GM12801 (cell line): ENCODE results near the gene GPR146.

ENCODE experiments used
- CTCF ChIP-seq: IDR thresholded peaks from one replicate; pipeline ENCODE4 v1.5.1; 2011; ENCODE audit warnings: control low read depth; ENCODE audit not compliant: insufficient read length; ENCODE audit errors: extremely low read depth

Gene GPR146

GRCh38 chr7:1011297-1012003 is 32.9 kb upstream of the GPR146 start:
- no peak for TF ChIP-seq CTCF

- TF ChIP-seq CTCF, result no peak
Measured at GRCh38 chr7:1012004-1012715, 32.2 kb upstream of the GPR146 start.

GRCh38 chr7:1012716-1013095 is 31.6 kb upstream of the GPR146 start:
- TF ChIP-seq CTCF, result no peak

GRCh38 chr7:1013581-1013980 is 30.8 kb upstream of the GPR146 start:
- no peak for TF ChIP-seq CTCF

- no peak for TF ChIP-seq CTCF
Measured at GRCh38 chr7:1014681-1015080, 29.7 kb upstream of the GPR146 start.

- TF ChIP-seq CTCF, result no peak
Measured at GRCh38 chr7:1015196-1016121, 28.9 kb upstream of the GPR146 start.
